ENCODE data around the gene DARS2.
"Not testable (repeated sequence)": the region's sequence is repeated elsewhere in the genome, so short reads cannot be mapped to it uniquely, and the experiment has no call there.

The DARS2 gene

GRCh38 chr1:173821680-173822079, 2.8 kb upstream of the DARS2 start:
- peaks cover 10% of the 10 kb centered on the region for H3K36me3 ChIP-seq (ENCODE audit: insufficient read depth, low read length)
- H3K27ac ChIP-seq (ENCODE audit: low read depth, low read length): no peak overlapping the region
- H3K4me3 ChIP-seq (ENCODE audit: low read depth, low read length): peak overlapping the region; percentile 92
- H3K79me2 ChIP-seq (ENCODE audit: control insufficient read depth, insufficient read depth, low read length, unreplicated experiment): peaks cover 66% of the 10 kb centered on the region
- H3K27me3 ChIP-seq (ENCODE audit: insufficient read depth, low read length): no peaks in the 10 kb centered on the region
- H2AFZ ChIP-seq (ENCODE audit: low read length, unreplicated experiment): no peak overlapping the region
- H3K4me1 ChIP-seq (ENCODE audit: control insufficient read depth, insufficient read depth, low read length, unreplicated experiment): peaks cover 21% of the 10 kb centered on the region

- H2AFZ ChIP-seq (ENCODE audit: low read length, unreplicated experiment): peak overlapping the region; percentile 66
- H3K27me3 ChIP-seq (ENCODE audit: insufficient read depth, low read length): no peaks in the 10 kb centered on the region
- peaks cover 60% of the 10 kb centered on the region for H3K79me2 ChIP-seq (ENCODE audit: control insufficient read depth, insufficient read depth, low read length, unreplicated experiment)
- peaks cover 40% of the 10 kb centered on the region for H3K4me1 ChIP-seq (ENCODE audit: control insufficient read depth, insufficient read depth, low read length, unreplicated experiment)
- H3K4me3 ChIP-seq (ENCODE audit: low read depth, low read length): peak overlapping the region; percentile 92
- peak overlapping the region; percentile 97 for H3K27ac ChIP-seq (ENCODE audit: low read depth, low read length)
- peaks cover 3% of the 10 kb centered on the region for H3K36me3 ChIP-seq (ENCODE audit: insufficient read depth, low read length)
Observed at GRCh38 chr1:173823781-173824314, 625 bp upstream of the DARS2 start.

GRCh38 chr1:173827611-173828010, 3.1 kb downstream of the DARS2 start:
- Histone ChIP-seq H3K27ac (ENCODE audit: low read depth, low read length) (no peak overlapping the region), H3K4me1 (ENCODE audit: control insufficient read depth, insufficient read depth, low read length, unreplicated experiment) (peaks cover 30% of the 10 kb centered on the region), H3K79me2 (ENCODE audit: control insufficient read depth, insufficient read depth, low read length, unreplicated experiment) (peaks cover 24% of the 10 kb centered on the region), H3K36me3 (ENCODE audit: insufficient read depth, low read length) (peaks cover 7% of the 10 kb centered on the region), H2AFZ (ENCODE audit: low read length, unreplicated experiment) (no peak overlapping the region), H3K27me3 (ENCODE audit: insufficient read depth, low read length) (no peaks in the 10 kb centered on the region), H3K4me3 (ENCODE audit: low read depth, low read length) (0 out of 2 replicates have a peak overlapping the region, but pooled peaks have one; percentile 12)

GRCh38 chr1:173832748-173833147, 8.3 kb downstream of the DARS2 start:
- Histone ChIP-seq H3K4me1 (ENCODE audit: control insufficient read depth, insufficient read depth, low read length, unreplicated experiment) (peaks cover 8% of the 10 kb centered on the region), H3K27ac (ENCODE audit: low read depth, low read length) (no peak overlapping the region), H3K79me2 (ENCODE audit: control insufficient read depth, insufficient read depth, low read length, unreplicated experiment) (no peaks in the 10 kb centered on the region), H3K36me3 (ENCODE audit: insufficient read depth, low read length) (peaks cover 14% of the 10 kb centered on the region), H3K4me3 (ENCODE audit: low read depth, low read length) (no peak overlapping the region), H3K27me3 (ENCODE audit: insufficient read depth, low read length) (no peaks in the 10 kb centered on the region), H2AFZ (ENCODE audit: low read length, unreplicated experiment) (no peak overlapping the region)

- peaks cover 9% of the 10 kb centered on the region; the same call in 1 of the 2 replicates for H3K36me3 ChIP-seq (ENCODE audit: insufficient read depth, low read length)
- H3K4me1 ChIP-seq (ENCODE audit: control insufficient read depth, insufficient read depth, low read length, unreplicated experiment): peaks cover 10% of the 10 kb centered on the region
- no peak overlapping the region for H3K27ac ChIP-seq (ENCODE audit: low read depth, low read length)
- no peaks in the 10 kb centered on the region for H3K79me2 ChIP-seq (ENCODE audit: control insufficient read depth, insufficient read depth, low read length, unreplicated experiment)
- H2AFZ ChIP-seq (ENCODE audit: low read length, unreplicated experiment): no peak overlapping the region
- H3K27me3 ChIP-seq (ENCODE audit: insufficient read depth, low read length): no peaks in the 10 kb centered on the region
- no peak overlapping the region for H3K4me3 ChIP-seq (ENCODE audit: low read depth, low read length)
Observed at GRCh38 chr1:173852105-173852504, 27.6 kb downstream of the DARS2 start.

GRCh38 chr1:173853074-173853473, 28.6 kb downstream of the DARS2 start:
- Histone ChIP-seq H3K36me3 (ENCODE audit: insufficient read depth, low read length) (peaks cover 14% of the 10 kb centered on the region; the same call in 1 of the 2 replicates), H3K27ac (ENCODE audit: low read depth, low read length) (peak overlapping the region; percentile 30; the same call in 1 of the 2 replicates), H3K79me2 (ENCODE audit: control insufficient read depth, insufficient read depth, low read length, unreplicated experiment) (no peaks in the 10 kb centered on the region), H3K4me1 (ENCODE audit: control insufficient read depth, insufficient read depth, low read length, unreplicated experiment) (peaks cover 10% of the 10 kb centered on the region), H3K4me3 (ENCODE audit: low read depth, low read length) (no peak overlapping the region), H3K27me3 (ENCODE audit: insufficient read depth, low read length) (no peaks in the 10 kb centered on the region), H2AFZ (ENCODE audit: low read length, unreplicated experiment) (no peak overlapping the region)

- peaks cover 10% of the 10 kb centered on the region for H3K4me1 ChIP-seq (ENCODE audit: control insufficient read depth, insufficient read depth, low read length, unreplicated experiment)
- H3K36me3 ChIP-seq (ENCODE audit: insufficient read depth, low read length): peaks cover 19% of the 10 kb centered on the region
- no peaks in the 10 kb centered on the region for H3K27me3 ChIP-seq (ENCODE audit: insufficient read depth, low read length)
- no peaks in the 10 kb centered on the region for H3K79me2 ChIP-seq (ENCODE audit: control insufficient read depth, insufficient read depth, low read length, unreplicated experiment)
- H3K4me3 ChIP-seq (ENCODE audit: low read depth, low read length): no peak overlapping the region
- H2AFZ ChIP-seq (ENCODE audit: low read length, unreplicated experiment): no peak overlapping the region
- no peak overlapping the region for H3K27ac ChIP-seq (ENCODE audit: low read depth, low read length)
Observed at GRCh38 chr1:173856014-173856413, 31.5 kb downstream of the DARS2 start.

GRCh38 chr1:173856903-173857302, 32.4 kb downstream of the DARS2 start:
- Histone ChIP-seq H3K4me1 (ENCODE audit: control insufficient read depth, insufficient read depth, low read length, unreplicated experiment) (peaks cover 10% of the 10 kb centered on the region), H3K4me3 (ENCODE audit: low read depth, low read length) (no peak overlapping the region), H2AFZ (ENCODE audit: low read length, unreplicated experiment) (no peak overlapping the region), H3K36me3 (ENCODE audit: insufficient read depth, low read length) (peaks cover 19% of the 10 kb centered on the region), H3K27me3 (ENCODE audit: insufficient read depth, low read length) (no peaks in the 10 kb centered on the region), H3K27ac (ENCODE audit: low read depth, low read length) (peak overlapping the region; percentile 13), H3K79me2 (ENCODE audit: control insufficient read depth, insufficient read depth, low read length, unreplicated experiment) (no peaks in the 10 kb centered on the region)

GRCh38 chr1:173857363-173857917, 33.0 kb downstream of the DARS2 start:
- H3K36me3 ChIP-seq (ENCODE audit: insufficient read depth, low read length): peaks cover 19% of the 10 kb centered on the region

GRCh38 chr1:173859547-173859946, 35.1 kb downstream of the DARS2 start:
- not testable (repeated sequence) for H3K4me3 ChIP-seq (ENCODE audit: low read depth, low read length); H3K4me1 ChIP-seq (ENCODE audit: control insufficient read depth, insufficient read depth, low read length, unreplicated experiment); H3K27me3 ChIP-seq (ENCODE audit: insufficient read depth, low read length); H3K79me2 ChIP-seq (ENCODE audit: control insufficient read depth, insufficient read depth, low read length, unreplicated experiment); H2AFZ ChIP-seq (ENCODE audit: low read length, unreplicated experiment); H3K27ac ChIP-seq (ENCODE audit: low read depth, low read length)
- peaks cover 34% of the 10 kb centered on the region for H3K36me3 ChIP-seq (ENCODE audit: insufficient read depth, low read length)

More at GRCh38 chr1:173857363-173857917, 33.0 kb downstream of the DARS2 start:
- H3K4me1 ChIP-seq (ENCODE audit: control insufficient read depth, insufficient read depth, low read length, unreplicated experiment): peaks cover 10% of the 10 kb centered on the region
- peak overlapping the region; percentile 13 for H3K27ac ChIP-seq (ENCODE audit: low read depth, low read length)
- no peak overlapping the region for H2AFZ ChIP-seq (ENCODE audit: low read length, unreplicated experiment)
- no peak overlapping the region for H3K4me3 ChIP-seq (ENCODE audit: low read depth, low read length)
- no peaks in the 10 kb centered on the region for H3K79me2 ChIP-seq (ENCODE audit: control insufficient read depth, insufficient read depth, low read length, unreplicated experiment)
- no peaks in the 10 kb centered on the region for H3K27me3 ChIP-seq (ENCODE audit: insufficient read depth, low read length)

- no peak overlapping the region for H3K4me3 ChIP-seq (ENCODE audit: low read depth, low read length)
- no peak overlapping the region for H3K27ac ChIP-seq (ENCODE audit: low read depth, low read length)
- peaks cover 9% of the 10 kb centered on the region for H3K79me2 ChIP-seq (ENCODE audit: control insufficient read depth, insufficient read depth, low read length, unreplicated experiment)
- peaks cover 10% of the 10 kb centered on the region for H3K4me1 ChIP-seq (ENCODE audit: control insufficient read depth, insufficient read depth, low read length, unreplicated experiment)
- no peaks in the 10 kb centered on the region for H3K27me3 ChIP-seq (ENCODE audit: insufficient read depth, low read length)
- H3K36me3 ChIP-seq (ENCODE audit: insufficient read depth, low read length): peaks cover 36% of the 10 kb centered on the region
- no peak overlapping the region for H2AFZ ChIP-seq (ENCODE audit: low read length, unreplicated experiment)
Observed at GRCh38 chr1:173860065-173860464, 35.6 kb downstream of the DARS2 start.
